ENCODE measurements around the gene FBXO31.
A peak's percentile ranks its signal among the peaks of the same experiment; 100 is the strongest.
"Not testable (repeated sequence)": the region's sequence is repeated elsewhere in the genome, so short reads cannot be mapped to it uniquely, and the experiment has no call there.

The FBXO31 gene

GRCh38 chr16:87410968-87411367, 27.4 kb upstream of the FBXO31 start:
- DNase-seq, result no peak

GRCh38 chr16:87410530-87410929, 27.0 kb upstream of the FBXO31 start:
- no peak for DNase-seq

GRCh38 chr16:87409781-87410180, 26.2 kb upstream of the FBXO31 start:
- no peak for DNase-seq

- no peak for DNase-seq
Observed at GRCh38 chr16:87409153-87409552, 25.6 kb upstream of the FBXO31 start.

GRCh38 chr16:87407511-87408112, 24.0 kb upstream of the FBXO31 start:
- DNase-seq, result peak; percentile 23

- DNase-seq, result no peak
Observed at GRCh38 chr16:87406495-87407088, 23.0 kb upstream of the FBXO31 start.

- DNase-seq, result no peak
Observed at GRCh38 chr16:87404764-87405625, 21.4 kb upstream of the FBXO31 start.

- DNase-seq, result no peak
Observed at GRCh38 chr16:87395181-87395842, 11.7 kb upstream of the FBXO31 start.

- no peak for DNase-seq
Observed at GRCh38 chr16:87393680-87394055, 10.1 kb upstream of the FBXO31 start.

- peak; percentile 31 for DNase-seq
Observed at GRCh38 chr16:87392821-87393679, 9.5 kb upstream of the FBXO31 start.

- DNase-seq, result peak; percentile 99
Observed at GRCh38 chr16:87391950-87392820, 8.6 kb upstream of the FBXO31 start, which contains the start of gene MAP1LC3B. TSS of gene MAP1LC3B (plus strand) at chr16:87392336. CDS start at chr16:87392428, 92 bp downstream.

- DNase-seq, result no peak
Observed at GRCh38 chr16:87391324-87391949, 7.9 kb upstream of the FBXO31 start.

GRCh38 chr16:87390641-87391323, 7.2 kb upstream of the FBXO31 start:
- DNase-seq, result no peak

GRCh38 chr16:87389914-87390313, 6.3 kb upstream of the FBXO31 start:
- not testable (repeated sequence) for DNase-seq

- DNase-seq, result no peak
Observed at GRCh38 chr16:87389245-87389644, 5.7 kb upstream of the FBXO31 start.

GRCh38 chr16:87388818-87389134, 5.2 kb upstream of the FBXO31 start:
- DNase-seq, result no peak

- peak; percentile 95 for DNase-seq
Observed at GRCh38 chr16:87387942-87388817, 4.6 kb upstream of the FBXO31 start.

- not testable (repeated sequence) for DNase-seq
Observed at GRCh38 chr16:87384875-87385167, 1.2 kb upstream of the FBXO31 start.

GRCh38 chr16:87384162-87384874, 742 bp upstream of the FBXO31 start:
- DNase-seq, result no peak

All from CD4-positive, alpha-beta T cell treated with Interleukin-10 for 1 hour (primary cell).